ENCODE data around the gene SOX8.

Gene SOX8

DNA sequence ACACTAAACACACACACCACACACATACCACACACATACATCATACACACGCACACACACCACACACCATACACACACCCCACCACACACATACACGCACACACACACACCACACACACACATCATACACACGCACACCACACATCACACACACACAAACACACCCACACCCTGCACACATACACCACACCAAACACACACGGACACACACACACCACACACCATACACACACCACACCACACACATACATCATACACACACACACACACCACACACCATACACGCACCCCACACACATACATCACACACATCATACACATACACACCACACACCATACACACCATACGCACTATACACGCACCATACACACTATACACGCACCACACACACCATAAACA, 3.7 kb upstream of the SOX8 start:
- DNase-seq (ENCODE audit: extremely low read depth, low read depth): no peak
- no peak overlapping the region for H3K4me3 ChIP-seq (replicated peaks; ENCODE audit: low read depth, low read length)
- TF ChIP-seq, protein P1, sequence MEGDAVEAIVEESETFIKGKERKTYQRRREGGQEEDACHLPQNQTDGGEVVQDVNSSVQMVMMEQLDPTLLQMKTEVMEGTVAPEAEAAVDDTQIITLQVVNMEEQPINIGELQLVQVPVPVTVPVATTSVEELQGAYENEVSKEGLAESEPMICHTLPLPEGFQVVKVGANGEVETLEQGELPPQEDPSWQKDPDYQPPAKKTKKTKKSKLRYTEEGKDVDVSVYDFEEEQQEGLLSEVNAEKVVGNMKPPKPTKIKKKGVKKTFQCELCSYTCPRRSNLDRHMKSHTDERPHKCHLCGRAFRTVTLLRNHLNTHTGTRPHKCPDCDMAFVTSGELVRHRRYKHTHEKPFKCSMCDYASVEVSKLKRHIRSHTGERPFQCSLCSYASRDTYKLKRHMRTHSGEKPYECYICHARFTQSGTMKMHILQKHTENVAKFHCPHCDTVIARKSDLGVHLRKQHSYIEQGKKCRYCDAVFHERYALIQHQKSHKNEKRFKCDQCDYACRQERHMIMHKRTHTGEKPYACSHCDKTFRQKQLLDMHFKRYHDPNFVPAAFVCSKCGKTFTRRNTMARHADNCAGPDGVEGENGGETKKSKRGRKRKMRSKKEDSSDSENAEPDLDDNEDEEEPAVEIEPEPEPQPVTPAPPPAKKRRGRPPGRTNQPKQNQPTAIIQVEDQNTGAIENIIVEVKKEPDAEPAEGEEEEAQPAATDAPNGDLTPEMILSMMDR (IDR thresholded peaks at IDR 0.05; ENCODE audit: low read depth, low read length, missing control alignments): no peak

DNA sequence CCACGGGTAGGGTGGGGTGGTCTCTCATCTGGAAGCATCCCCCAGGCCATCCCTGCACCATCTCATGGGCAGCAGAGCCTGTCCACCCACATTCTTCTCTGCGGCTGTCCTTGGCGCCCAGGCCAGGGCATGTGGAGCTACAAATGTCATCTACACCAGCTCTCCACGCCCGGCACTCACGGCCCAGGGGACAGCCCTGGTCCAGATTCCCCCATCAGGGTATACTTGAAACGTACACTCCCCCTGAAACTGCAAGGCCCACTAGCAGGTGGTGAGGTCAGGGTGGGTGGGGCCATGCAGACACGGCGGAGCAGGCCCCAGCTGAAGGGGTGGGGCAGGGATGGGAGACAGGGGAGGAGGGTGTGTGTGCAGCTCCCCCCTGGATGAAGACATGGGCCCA, 3.2 kb upstream of the SOX8 start:
- H3K4me3 ChIP-seq (replicated peaks; ENCODE audit: low read depth, low read length): no peak overlapping the region
- DNase-seq (ENCODE audit: extremely low read depth, low read depth): no peak
- TF ChIP-seq, protein P1 (IDR thresholded peaks at IDR 0.05; ENCODE audit: low read depth, low read length, missing control alignments): no peak

DNA sequence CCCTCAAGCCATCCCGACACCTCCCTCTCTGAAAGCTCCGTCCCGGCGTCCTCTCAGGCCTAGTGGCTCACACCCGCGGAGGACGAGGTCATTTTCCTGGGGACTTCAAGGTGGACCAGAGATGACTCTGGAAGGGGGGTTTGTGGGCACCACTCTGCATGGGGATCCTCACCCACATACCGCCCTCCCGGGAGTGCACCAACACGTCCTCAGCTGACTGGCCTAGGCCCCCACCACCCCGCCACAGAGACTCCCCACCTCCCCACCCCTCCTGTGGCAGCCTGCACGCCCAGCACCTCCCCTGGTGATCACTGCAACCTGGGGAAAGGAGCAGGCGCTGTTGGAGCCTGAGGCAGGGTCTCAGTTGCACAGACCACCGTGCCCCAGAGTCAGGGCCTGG, 2.4 kb upstream of the SOX8 start:
- no peak overlapping the region for H3K4me3 ChIP-seq (replicated peaks; ENCODE audit: low read depth, low read length)
- no peak for DNase-seq (ENCODE audit: extremely low read depth, low read depth)
- TF ChIP-seq, protein P1 (IDR thresholded peaks at IDR 0.05; ENCODE audit: low read depth, low read length, missing control alignments): no peak

DNA sequence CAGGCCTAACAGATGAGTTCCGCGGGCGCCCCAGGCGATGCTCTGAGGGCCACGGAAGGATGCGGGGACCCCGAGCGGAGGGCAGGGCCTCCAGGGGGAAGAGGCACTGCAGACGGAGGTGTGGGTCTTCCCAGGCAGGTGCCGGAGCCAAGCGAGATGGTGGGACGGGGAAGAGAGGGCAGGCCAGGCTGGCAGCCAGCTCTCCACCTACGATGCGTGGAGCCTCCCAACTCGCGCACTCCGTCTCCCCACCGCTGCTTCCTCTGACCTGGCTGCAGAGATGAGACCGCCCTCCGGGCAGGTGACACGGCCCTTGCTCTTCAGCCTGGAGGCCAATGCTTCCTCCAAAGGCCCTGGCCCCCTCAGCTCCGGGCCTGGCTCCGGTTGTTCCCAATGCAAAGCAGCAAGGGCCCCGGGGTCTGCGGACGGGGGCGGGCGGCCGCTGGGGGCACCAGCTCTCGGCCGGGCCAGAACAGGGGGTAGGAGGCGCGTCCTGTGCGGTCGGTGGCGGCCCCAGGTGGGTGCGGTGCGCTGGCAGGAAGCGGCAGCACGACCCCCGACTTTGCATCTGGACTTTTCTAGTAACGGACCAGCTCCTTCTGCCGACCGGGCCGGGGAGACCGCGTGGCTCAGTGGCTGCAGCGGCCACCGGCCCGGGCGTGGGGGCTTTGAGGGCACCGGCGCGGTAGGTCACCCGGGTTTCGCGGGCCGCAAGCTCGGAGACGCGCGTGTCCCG, 1.5 kb upstream of the SOX8 start:
- TF ChIP-seq, protein P1 (IDR thresholded peaks at IDR 0.05; ENCODE audit: low read depth, low read length, missing control alignments): no peak
- DNase-seq (ENCODE audit: extremely low read depth, low read depth): no peak
- H3K4me3 ChIP-seq (replicated peaks; ENCODE audit: low read depth, low read length): 0 out of 2 replicates have a peak overlapping the region, but pooled peaks have one; percentile 20

DNA sequence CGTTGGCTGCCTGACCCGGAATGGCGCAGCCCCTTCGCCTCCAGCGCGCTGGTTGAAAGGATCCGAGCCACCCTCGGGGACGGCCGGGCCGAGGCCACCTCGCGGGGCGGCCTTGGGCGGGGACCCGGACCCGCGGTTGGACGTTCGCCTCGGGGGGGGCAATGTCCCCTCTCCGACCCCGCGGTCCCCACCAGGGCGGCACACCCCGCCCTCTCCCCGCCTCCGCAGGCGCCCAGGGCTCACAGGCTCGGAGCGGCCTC, 1.0 kb upstream of the SOX8 start:
- no peak for DNase-seq (ENCODE audit: extremely low read depth, low read depth)
- H3K4me3 ChIP-seq (replicated peaks; ENCODE audit: low read depth, low read length): 0 out of 2 replicates have a peak overlapping the region, but pooled peaks have one; percentile 20
- TF ChIP-seq, protein P1 (IDR thresholded peaks at IDR 0.05; ENCODE audit: low read depth, low read length, missing control alignments): no peak

DNA sequence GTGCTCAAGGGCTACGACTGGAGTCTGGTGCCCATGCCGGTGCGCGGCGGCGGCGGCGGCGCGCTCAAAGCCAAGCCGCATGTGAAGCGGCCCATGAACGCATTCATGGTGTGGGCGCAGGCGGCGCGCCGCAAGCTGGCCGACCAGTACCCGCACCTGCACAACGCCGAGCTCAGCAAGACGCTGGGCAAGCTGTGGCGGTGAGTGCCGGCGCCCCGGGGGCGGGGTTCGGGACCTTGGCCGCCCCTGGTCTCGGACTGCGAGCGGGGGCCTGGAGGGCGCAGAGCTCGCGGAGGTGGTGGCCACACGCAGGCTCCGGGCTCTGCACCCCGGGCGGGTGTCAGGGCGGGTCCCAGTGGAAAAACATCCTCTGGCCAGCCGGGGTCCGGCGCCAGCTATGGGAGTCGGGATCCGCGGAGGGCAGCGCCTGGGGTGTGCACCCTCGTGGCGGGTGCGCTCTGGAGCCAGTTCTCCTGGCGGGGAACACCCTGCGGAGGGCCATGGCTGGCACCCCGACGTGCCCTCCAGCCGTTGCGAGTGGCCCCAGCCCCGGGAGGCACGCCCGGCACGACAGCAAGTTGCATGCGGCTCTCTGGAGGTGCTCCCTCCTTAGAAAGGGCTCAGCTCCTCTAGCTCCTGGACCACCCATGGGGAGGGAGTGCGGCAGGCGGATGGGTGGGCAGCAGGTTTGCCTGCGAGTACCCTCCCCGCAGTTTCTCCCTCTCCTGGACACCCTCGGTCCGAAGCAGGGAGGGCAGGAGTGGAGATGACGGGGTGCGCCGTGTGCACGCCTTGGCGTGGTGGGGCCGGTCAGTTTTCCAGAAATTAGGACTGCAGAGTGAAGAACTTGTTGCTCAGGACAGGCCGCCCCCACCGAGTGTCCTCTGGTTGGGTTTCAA, 824 bp downstream of the SOX8 start:
- no peak overlapping the region for H3K4me3 ChIP-seq (replicated peaks; ENCODE audit: low read depth, low read length)

More for the DNA sequence above, 824 bp downstream of the SOX8 start:
- DNase-seq (ENCODE audit: extremely low read depth, low read depth): no peak
- TF ChIP-seq, protein P1 (IDR thresholded peaks at IDR 0.05; ENCODE audit: low read depth, low read length, missing control alignments): no peak

All from HFF-Myc (cell line).